ENCODE data around the gene ZNF91. TPM values are rescaled to one million over a fixed set of nuclear protein-coding genes. Genes with fewer than 3 reads are reported as not detected.

The ZNF91 gene
- total RNA-seq = 100 to 1,000 TPM in 2 of 4 donors, 10 to 100 TPM in 2; 50.2 to 180 (median 92.3) TPM

DNA sequence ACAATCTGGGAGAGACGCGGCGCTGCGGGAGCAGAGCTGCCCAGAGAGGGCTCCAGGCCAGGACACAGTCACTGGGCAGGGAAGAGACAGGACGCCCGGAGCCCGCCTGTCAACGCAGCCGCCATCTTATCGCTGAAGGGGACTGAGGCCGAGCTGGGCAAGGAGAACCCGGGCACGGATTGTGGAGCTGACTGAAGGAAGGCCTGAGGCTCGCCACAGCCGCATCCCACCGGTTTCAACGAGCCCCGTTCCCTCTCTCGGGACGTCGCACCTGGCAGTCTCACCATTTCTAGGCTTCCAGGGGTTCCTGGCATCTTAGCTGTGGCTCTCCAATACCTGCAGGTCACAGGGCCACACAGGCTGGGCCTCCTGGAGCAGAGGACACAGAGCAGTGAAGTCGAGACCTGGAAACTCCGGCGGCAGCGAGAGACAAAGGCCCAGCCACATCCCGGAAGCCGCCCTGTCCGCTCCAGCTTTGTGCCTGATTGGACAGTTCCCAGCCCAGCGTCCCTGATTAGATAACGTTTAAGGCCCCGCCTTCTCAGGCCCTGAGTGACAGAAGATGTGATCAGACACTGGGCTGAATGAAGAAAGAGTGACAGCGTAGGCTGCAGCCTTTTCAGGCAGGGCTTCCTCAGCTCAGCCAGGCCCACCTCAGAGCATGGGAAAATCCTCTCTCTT, at the start of gene ZNF91:
TSS of gene ZNF91 (minus strand) at position 431 of the 681 bp plus-strand sequence. CDS start at position 314, 117 bp downstream.
- TF ChIP-seq EP300 (IDR thresholded peaks at IDR 0.05) = no peak
- TF ChIP-seq, protein P1, sequence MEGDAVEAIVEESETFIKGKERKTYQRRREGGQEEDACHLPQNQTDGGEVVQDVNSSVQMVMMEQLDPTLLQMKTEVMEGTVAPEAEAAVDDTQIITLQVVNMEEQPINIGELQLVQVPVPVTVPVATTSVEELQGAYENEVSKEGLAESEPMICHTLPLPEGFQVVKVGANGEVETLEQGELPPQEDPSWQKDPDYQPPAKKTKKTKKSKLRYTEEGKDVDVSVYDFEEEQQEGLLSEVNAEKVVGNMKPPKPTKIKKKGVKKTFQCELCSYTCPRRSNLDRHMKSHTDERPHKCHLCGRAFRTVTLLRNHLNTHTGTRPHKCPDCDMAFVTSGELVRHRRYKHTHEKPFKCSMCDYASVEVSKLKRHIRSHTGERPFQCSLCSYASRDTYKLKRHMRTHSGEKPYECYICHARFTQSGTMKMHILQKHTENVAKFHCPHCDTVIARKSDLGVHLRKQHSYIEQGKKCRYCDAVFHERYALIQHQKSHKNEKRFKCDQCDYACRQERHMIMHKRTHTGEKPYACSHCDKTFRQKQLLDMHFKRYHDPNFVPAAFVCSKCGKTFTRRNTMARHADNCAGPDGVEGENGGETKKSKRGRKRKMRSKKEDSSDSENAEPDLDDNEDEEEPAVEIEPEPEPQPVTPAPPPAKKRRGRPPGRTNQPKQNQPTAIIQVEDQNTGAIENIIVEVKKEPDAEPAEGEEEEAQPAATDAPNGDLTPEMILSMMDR (IDR thresholded peaks at IDR 0.05) = no peak
- TF ChIP-seq POLR2AphosphoS5 (IDR thresholded peaks at IDR 0.05) = peak in 2 of 3 donors; percentile 73 to 84
- peak in 1 of 2 donors; percentile 93 for TF ChIP-seq POLR2A (IDR thresholded peaks at IDR 0.05)
- H3K36me3 ChIP-seq = no peaks in the 10 kb centered on the region
- peak within 1 kb of the TSS; percentile 99 for H3K27ac ChIP-seq
- no peaks in the 10 kb centered on the region for H3K27me3 ChIP-seq
- 0% methylated on average over 24 of the region's 32 CpGs for WGBS
- H3K4me1 ChIP-seq = peaks cover 33% of the 10 kb centered on the region
- H3K9me3 ChIP-seq = no peaks in the 10 kb centered on the region
- peak; percentile 98 for DNase-seq (ENCODE audit: low spot score in 2 of 2)
- H3K4me3 ChIP-seq = peak within 1 kb of the TSS; percentile 89

DNA sequence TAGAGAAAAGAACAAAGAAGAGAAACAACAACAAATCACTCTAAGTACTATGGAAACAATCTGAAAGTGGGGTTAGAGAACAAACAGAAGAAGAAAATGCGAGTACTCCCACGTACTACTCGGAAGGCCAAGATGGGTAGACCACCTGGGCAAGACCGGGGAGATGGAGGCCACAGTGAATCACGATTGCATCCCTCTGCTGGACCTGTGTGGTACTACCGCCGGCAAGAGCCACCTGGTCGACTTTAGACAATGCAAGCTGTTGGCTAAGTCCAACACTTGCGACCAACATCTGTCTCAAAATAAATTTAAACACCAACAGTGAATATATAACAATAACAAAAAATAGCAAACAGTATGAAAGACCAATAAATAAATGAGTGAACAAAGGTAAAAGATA, 45.5 kb upstream of the ZNF91 start:
- Histone ChIP-seq H3K9me3 (peaks cover 17% of the 10 kb centered on the region), H3K4me3 (no peak overlapping the region), H3K36me3 (no peaks in the 10 kb centered on the region), H3K27ac (no peak overlapping the region), H3K27me3 (no peaks in the 10 kb centered on the region), H3K4me1 (no peaks in the 10 kb centered on the region)
- TF ChIP-seq POLR2AphosphoS5 (IDR thresholded peaks at IDR 0.05) = no peak
- TF ChIP-seq EP300 (IDR thresholded peaks at IDR 0.05) = no peak
- TF ChIP-seq, protein P1 (IDR thresholded peaks at IDR 0.05) = peak in 1 of 2 donors; percentile 8
- TF ChIP-seq POLR2A (IDR thresholded peaks at IDR 0.05) = no peak
- WGBS = 72% methylated on average over 9 of the region's 9 CpGs
- DNase-seq (ENCODE audit: low spot score in 2 of 2) = no peak

DNA sequence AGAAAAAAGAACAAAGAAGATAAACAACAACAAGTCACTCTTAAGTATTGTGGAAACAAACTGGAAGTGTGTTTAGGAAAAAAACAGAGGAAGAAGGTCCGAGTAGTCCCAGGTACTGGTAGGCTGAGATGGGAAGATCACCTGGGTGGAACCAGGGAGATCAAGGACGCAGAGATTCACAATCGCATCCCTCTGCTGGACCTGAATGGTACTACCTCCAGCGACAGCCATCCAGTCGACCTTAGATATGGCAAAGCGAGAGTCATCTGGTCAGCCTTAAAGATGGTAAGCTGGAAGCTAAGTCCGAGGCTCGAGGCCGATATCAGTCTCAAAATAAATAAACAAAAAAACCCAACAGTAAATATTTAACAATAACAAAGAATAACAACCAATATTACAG, 44.9 kb upstream of the ZNF91 start:
- no peaks in the 10 kb centered on the region for H3K36me3 ChIP-seq
- no peaks in the 10 kb centered on the region for H3K27me3 ChIP-seq
- WGBS = 91% methylated on average over 9 of the region's 9 CpGs
- H3K9me3 ChIP-seq = peaks cover 13% of the 10 kb centered on the region
- no peak for DNase-seq (ENCODE audit: low spot score in 2 of 2)
- no peaks in the 10 kb centered on the region for H3K4me1 ChIP-seq
- H3K27ac ChIP-seq = no peak overlapping the region
- TF ChIP-seq EP300 (IDR thresholded peaks at IDR 0.05) = no peak
- no peak for TF ChIP-seq POLR2A (IDR thresholded peaks at IDR 0.05)
- H3K4me3 ChIP-seq = no peak overlapping the region

DNA sequence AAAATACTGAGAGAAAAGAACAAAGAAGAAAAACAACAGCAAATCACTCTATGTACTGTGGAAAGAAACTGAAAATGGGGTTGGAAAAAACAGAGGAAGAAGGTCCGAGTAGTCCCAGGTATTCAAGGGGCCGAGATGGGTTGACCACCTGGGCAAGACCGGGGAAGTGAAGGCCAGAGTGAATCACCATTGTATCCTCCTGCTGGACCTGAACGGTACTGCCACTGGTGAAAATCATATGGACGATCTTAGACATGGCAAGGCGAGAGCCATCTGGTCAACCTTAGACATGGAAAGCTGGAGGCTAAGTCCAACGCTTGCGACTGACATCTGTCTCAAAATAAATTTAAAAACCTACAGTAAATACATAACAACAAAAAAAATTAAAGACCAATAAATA, 44.4 kb upstream of the ZNF91 start:
- WGBS = 94% methylated on average over 8 of the region's 8 CpGs
- H3K9me3 ChIP-seq = peaks cover 13% of the 10 kb centered on the region
- no peak for TF ChIP-seq EP300 (IDR thresholded peaks at IDR 0.05)

DNA sequence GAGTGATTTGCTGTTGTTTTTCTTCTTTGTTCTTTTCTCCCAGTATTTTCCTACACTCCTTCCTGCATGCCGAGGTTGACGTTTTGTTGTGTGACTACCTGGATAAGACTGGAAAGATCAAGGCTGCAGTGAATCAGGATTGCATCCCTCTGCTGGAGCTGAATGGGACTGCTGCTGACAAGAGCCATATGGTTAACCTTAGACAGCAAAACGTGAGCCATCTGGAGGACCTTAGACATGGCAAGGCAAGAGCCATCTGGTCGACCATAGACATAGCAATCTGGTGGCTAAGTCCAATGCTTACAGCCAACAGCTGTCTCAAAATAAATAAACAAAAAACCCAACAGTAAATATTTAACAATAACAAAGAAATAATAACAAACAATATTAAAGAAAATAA, 42.6 kb upstream of the ZNF91 start:
- Histone ChIP-seq H3K27ac (no peak overlapping the region), H3K9me3 (peaks cover 13% of the 10 kb centered on the region), H3K27me3 (no peaks in the 10 kb centered on the region), H3K36me3 (no peaks in the 10 kb centered on the region), H3K4me3 (no peak overlapping the region), H3K4me1 (no peaks in the 10 kb centered on the region)
- WGBS = 87% methylated on average over 4 of the region's 4 CpGs
- DNase-seq (ENCODE audit: low spot score in 2 of 2) = no peak
- TF ChIP-seq POLR2AphosphoS5 (IDR thresholded peaks at IDR 0.05) = no peak
- TF ChIP-seq POLR2A (IDR thresholded peaks at IDR 0.05) = no peak
- TF ChIP-seq, protein P1 (IDR thresholded peaks at IDR 0.05) = no peak
- no peak for TF ChIP-seq EP300 (IDR thresholded peaks at IDR 0.05)

More for the DNA sequence above, 44.4 kb upstream of the ZNF91 start:
- H3K27ac ChIP-seq = no peak overlapping the region
- no peaks in the 10 kb centered on the region for H3K36me3 ChIP-seq
- no peak for DNase-seq (ENCODE audit: low spot score in 2 of 2)
- no peaks in the 10 kb centered on the region for H3K27me3 ChIP-seq
- no peak overlapping the region for H3K4me3 ChIP-seq
- H3K4me1 ChIP-seq = no peaks in the 10 kb centered on the region

DNA sequence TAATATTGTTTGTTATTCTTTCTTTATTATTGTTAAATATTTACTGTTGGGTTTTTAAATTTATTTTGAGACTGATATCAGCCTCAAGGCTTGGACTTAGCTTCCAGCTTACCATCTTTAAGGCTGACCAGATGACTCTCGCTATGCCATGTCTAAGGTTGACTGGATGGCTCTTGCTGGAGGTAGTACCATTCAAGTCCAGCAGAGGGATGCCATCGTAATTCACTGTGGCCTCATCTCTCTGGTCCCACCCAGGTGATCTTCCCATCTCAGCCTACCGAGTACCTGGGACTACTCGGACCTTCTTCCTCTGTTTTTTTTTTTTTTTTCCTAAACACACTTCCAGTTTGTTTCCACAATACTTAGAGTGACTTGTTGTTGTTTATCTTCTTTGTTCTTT, 41.7 kb upstream of the ZNF91 start:
- no peaks in the 10 kb centered on the region for H3K4me1 ChIP-seq
- 85% methylated on average over 4 of the region's 4 CpGs for WGBS
- no peaks in the 10 kb centered on the region for H3K36me3 ChIP-seq
- TF ChIP-seq EP300 (IDR thresholded peaks at IDR 0.05) (no peak), POLR2AphosphoS5 (IDR thresholded peaks at IDR 0.05) (no peak), POLR2A (IDR thresholded peaks at IDR 0.05) (no peak)
- TF ChIP-seq, protein P1 (IDR thresholded peaks at IDR 0.05) = no peak
- H3K9me3 ChIP-seq = peaks cover 13% of the 10 kb centered on the region
- no peak for DNase-seq (ENCODE audit: low spot score in 2 of 2)
- no peak overlapping the region for H3K4me3 ChIP-seq
- H3K27me3 ChIP-seq = no peaks in the 10 kb centered on the region
- no peak overlapping the region for H3K27ac ChIP-seq
